HG03432 (cell line): Measurements from ENCODE around the gene TM4SF20.

ENCODE experiments used
- ATAC-seq: cut with Tn5 transposase; IDR thresholded peaks from one replicate; pipeline ENCODE4 v1.9.1; 2021; ENCODE audit warnings: mild to moderate bottlenecking, moderate library complexity; ENCODE audit not compliant: unreplicated experiment

TM4SF20 gene

DNA sequence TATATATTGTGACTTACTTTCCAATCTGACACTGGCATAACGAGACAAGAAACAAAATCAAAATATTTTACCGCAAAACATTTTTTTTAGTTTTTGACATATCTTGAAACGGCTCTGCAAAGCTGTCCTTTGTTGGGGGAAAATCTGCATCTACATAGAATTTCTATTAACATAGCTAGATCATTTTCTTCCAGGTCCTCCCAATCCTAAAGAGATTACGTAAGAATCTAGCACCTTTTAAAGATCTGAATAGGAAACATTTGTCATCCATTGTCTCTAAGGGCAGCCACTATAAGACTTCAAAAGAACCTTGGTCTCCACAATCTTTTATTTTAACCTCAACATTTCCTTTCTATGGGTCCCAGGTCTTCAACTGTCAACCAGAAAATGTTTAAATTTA lies 55.3 kb downstream of the TM4SF20 start:
- ATAC-seq = no peak

DNA sequence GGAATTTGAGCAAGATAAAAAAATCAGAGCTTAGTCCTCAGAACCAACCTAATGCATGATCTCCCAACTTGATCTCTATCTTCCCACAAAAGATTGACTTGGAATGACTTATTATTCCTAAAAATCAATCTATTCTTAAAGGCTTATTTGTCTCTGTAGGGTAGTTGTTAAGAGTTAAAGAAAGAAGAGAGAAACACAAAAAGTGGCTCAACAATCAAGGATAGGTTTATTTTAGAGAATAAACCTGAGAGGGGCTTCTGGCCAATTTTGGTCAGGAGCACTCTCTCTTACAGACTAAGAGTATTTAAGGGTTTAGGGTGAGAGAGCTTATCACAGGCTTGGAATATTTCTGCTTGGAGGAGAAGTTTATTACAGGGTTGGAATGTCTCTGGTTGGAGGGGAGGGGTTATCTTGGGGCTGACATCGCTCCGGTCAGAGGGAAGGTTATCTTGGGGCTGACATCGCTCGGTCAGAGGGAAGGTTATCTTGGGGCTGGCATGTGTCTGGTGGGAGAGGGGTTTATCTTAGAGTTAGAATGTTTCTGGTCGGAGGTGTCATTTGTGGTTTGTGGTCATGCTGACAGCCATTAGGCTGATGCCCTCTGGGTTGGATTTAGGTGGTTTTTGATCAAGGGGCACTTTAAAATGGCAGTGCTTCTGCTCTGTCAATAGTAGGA lies 56.4 kb downstream of the TM4SF20 start:
- no peak for ATAC-seq

DNA sequence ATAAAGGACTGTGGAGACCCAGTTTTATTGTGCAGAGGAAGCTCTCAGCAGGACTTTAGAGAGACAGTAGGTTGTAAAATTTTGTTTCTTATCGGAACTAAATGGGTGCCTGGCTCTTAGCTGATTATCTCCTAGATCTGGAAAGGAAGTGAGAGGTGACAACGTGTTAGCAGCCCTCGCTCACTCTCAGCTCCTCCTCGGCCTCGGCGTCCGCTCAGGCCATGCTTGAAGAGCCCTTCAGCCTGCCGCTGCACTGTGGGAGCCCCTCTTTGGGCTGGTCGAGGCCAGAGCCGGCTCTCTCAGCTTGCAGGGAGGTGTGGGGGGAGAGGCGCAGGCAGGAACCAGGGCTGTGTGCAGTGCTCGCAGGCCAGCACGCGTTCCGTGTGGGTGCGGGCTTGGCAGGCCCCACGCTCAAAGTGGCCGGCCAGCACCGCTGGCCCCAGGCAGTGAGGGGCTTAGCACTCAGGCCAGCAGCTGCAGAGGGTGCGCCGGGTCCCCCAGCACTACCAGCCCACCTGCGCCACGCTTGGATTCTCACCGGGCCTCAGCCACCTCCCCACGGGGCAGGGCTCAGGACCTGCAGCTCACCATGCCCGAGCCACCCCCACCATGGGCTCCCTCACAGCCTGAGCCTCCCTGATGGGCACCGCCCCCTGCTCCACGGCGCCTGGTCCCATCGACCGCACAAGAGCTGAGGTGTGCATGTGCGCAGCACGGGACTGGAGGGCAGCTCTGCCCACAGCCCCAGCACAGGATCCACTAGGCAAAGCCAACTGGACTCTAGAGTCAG lies 58.6 kb downstream of the TM4SF20 start:
- no peak for ATAC-seq

DNA sequence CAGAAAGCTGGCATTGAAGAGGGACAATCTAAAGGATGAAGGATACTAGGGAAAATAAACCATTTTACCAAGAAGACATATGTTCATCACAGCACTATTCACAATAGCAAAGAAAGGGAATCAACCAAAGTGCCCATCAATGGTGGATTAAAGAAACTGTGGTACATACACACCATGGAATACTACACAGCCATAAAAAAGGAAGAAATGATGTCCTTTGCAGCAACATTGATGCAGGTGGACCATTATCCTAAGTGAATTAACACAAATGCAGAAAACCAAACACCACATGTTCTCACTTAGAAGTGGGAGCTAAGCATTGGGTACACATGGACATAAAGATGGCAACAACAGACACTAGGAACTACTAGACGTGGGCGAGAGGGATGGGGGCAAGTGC lies 61.3 kb downstream of the TM4SF20 start:
- no peak for ATAC-seq

DNA sequence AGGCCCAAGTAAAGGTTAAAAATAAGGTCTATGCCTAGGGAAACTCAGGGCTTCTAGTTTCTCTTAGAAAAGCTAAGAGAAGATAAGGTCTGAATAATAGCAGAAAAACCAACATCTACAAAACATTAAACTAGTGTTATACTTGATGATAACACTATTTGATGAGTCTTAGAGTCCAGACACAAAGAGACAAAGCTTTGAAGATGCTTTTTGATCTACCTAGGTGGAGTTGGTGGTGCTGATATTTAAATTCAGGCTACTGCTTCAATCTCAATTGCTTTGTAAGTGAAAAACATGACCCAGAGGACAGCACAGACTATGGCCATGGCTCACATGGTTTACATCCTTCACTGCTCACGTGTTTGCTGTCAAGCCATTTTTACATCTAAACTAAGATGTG lies 65.8 kb downstream of the TM4SF20 start:
- no peak for ATAC-seq

DNA sequence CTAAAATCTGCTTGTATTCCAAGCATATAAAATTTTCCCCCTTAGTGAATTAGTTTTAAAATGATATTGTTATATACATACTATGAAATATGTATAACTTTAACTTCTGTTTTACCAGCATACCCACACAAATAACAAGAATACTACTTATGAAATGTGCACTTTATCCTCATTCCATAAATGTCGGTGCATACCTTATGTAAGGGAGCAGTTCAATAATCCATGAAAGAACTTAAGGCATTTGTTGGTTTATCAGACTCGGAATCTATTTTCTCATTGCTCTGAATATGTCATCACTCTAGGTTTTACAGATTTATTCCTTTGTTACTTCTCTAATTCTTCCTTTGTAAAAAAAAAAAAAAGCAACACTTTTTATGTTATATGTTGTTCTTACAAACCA lies 66.5 kb downstream of the TM4SF20 start:
- no peak for ATAC-seq
